Natural killer cell (primary cell): Measurements from ENCODE around the gene TNFRSF12A. TPM values are rescaled to one million over a fixed set of nuclear protein-coding genes. Genes with fewer than 3 reads are reported as not detected.
"Not testable (repeated sequence)": the region's sequence is repeated elsewhere in the genome, so short reads cannot be mapped to it uniquely, and the experiment has no call there.

Experiments used
- ATAC-seq, 3 donors: fragments of 150-1000 bp in 2 of 3; fragments of 200-7000 bp in 1 of 3; cut with Tn5 transposase; 1 replicate in 1 of 3; 2 replicates in 2 of 3; pipeline ENCODE4 v1.10.0; 2021; ENCODE audit warnings: mild to moderate bottlenecking in 2 of 3, moderate library complexity in 2 of 3
- DNase-seq, 2 donors: peaks; one replicate each; pipeline versions ENCODE4 v3.0.0 to v3.0.0-alpha.2; 2013 to 2021; ENCODE audit warnings: mixed read lengths in 1 of 2
- H3K27ac ChIP-seq: one replicate; pipeline ENCODE4 v1.5.1; 2013; ENCODE audit warnings: mild to moderate bottlenecking, low read length
- H3K27me3 ChIP-seq: one replicate; pipeline ENCODE4 v1.6.1; 2013; ENCODE audit warnings: low read length; ENCODE audit not compliant: control insufficient read depth, insufficient read depth
- H3K36me3 ChIP-seq: one replicate; pipeline ENCODE4 v1.6.1; 2013; ENCODE audit warnings: low read length; ENCODE audit not compliant: control insufficient read depth, insufficient read depth
- H3K4me1 ChIP-seq: one replicate; pipeline ENCODE4 v1.6.1; 2013; ENCODE audit warnings: low read length; ENCODE audit not compliant: control insufficient read depth, insufficient read depth
- H3K4me3 ChIP-seq: one replicate; pipeline ENCODE4 v1.5.1; 2013; ENCODE audit warnings: low read length
- H3K9me3 ChIP-seq: one replicate; pipeline ENCODE4 v1.6.1; 2013; ENCODE audit warnings: low read length; ENCODE audit not compliant: control insufficient read depth, insufficient read depth
- H3K27ac Mint-ChIP-seq, 2 donors: one replicate each; pipeline ENCODE4 v1.8.0; 2022; ENCODE audit warnings: mild to moderate bottlenecking in 2 of 2, mixed read lengths in 2 of 2, moderate library complexity in 1 of 2
- H3K27me3 Mint-ChIP-seq, 2 donors: one replicate each; pipeline ENCODE4 v1.8.0; 2022; ENCODE audit warnings: low read depth in 2 of 2, mixed read lengths in 2 of 2
- H3K36me3 Mint-ChIP-seq: one replicate; pipeline ENCODE4 v1.8.0; 2022; ENCODE audit warnings: mixed read lengths
- H3K4me1 Mint-ChIP-seq, 2 donors: one replicate each; pipeline ENCODE4 v1.8.0; 2022; ENCODE audit warnings: mixed read lengths in 2 of 2
- H3K4me3 Mint-ChIP-seq: one replicate; pipeline ENCODE4 v1.8.0; 2022; ENCODE audit warnings: mild to moderate bottlenecking, moderate library complexity, mixed read lengths
- H3K9me3 Mint-ChIP-seq, 2 donors: one replicate each; pipeline ENCODE4 v1.8.0; 2022; ENCODE audit warnings: mixed read lengths in 2 of 2
- CTCF ChIP-seq: fragments of 200-600 bp; IDR thresholded peaks from one replicate; pipeline ENCODE4 v1.8.0; 2022; ENCODE audit warnings: antibody characterized with exemption
- WGBS: methylation state at CpG from one replicate; pipeline ENCODE4 v1.1.7; 2013; ENCODE audit warnings: missing lambda C conversion rate; ENCODE audit not compliant: insufficient coverage; 5-methylcytosine and 5-hydroxymethylcytosine counted together
- intact Hi-C: fragments of 100-400 bp; cut with micrococcal nuclease; formaldehyde crosslinking; loops from one replicate; pipeline ENCODE4 v1.14.2; 2022
- total RNA-seq, 4 donors: library from RNA; stranded (reverse); fragments of 120-200 nt in 1 of 4; gene quantifications; one replicate each; pipeline versions ENCODE4 v1.2.3 to v1.2.4, GENCODE V29; 2013 to 2022

The TNFRSF12A gene
- total RNA-seq, 3 donors from 2014 or later (not counting 1 experiment from before 2014, with no cell fraction given), result 2.4 to 3.7 (median 3.1) TPM

- no peaks in the 10 kb centered on the region for H3K9me3 Mint-ChIP-seq
- H3K27ac ChIP-seq, result peak overlapping the region; percentile 90
- H3K9me3 ChIP-seq, result no peaks in the 10 kb centered on the region
- DNase-seq (peak in 1 of 2 donors; percentile 33), ATAC-seq (no peak)
- H3K4me3 Mint-ChIP-seq, result peak overlapping the region; percentile 96
- H3K27me3 ChIP-seq, result no peaks in the 10 kb centered on the region
- H3K36me3 Mint-ChIP-seq, result no peaks in the 10 kb centered on the region
- intact Hi-C loops, result no loop called here
- H3K27me3 Mint-ChIP-seq, result no peaks in the 10 kb centered on the region
- peaks cover 73% of the 10 kb centered on the region for H3K4me1 ChIP-seq
- H3K4me1 Mint-ChIP-seq, result peaks cover 41 to 73% of the 10 kb centered on the region in 2 donors
- peaks cover 13% of the 10 kb centered on the region for H3K36me3 ChIP-seq
- WGBS, result 74% methylated on average over 7 of the region's 7 CpGs
- H3K27ac Mint-ChIP-seq, result peak overlapping the region; percentile 92 to 95
- TF ChIP-seq CTCF, result no peak
- peak overlapping the region; percentile 55 for H3K4me3 ChIP-seq
These were observed 46.2 kb downstream of the TNFRSF12A start for GRCh38 chr16:3066440-3066748.

GRCh38 chr16:3068487-3068886, 48.3 kb downstream of the TNFRSF12A start:
- ATAC-seq (no peak), DNase-seq (peak in 1 of 2 donors; percentile 37)
- Histone ChIP-seq H3K27ac (peak overlapping the region; percentile 69), H3K27me3 (no peaks in the 10 kb centered on the region), H3K4me1 (peaks cover 94% of the 10 kb centered on the region), H3K9me3 (no peaks in the 10 kb centered on the region), H3K36me3 (peaks cover 13% of the 10 kb centered on the region), H3K4me3 (peak overlapping the region; percentile 55)
- TF ChIP-seq CTCF, result no peak
- Mint-ChIP-seq H3K4me3 (peak overlapping the region; percentile 96), H3K27ac (peak overlapping the region; percentile 92 to 95), H3K9me3 (no peaks in the 10 kb centered on the region), H3K4me1 (peaks cover 57 to 84% of the 10 kb centered on the region in 2 donors), H3K27me3 (no peaks in the 10 kb centered on the region), H3K36me3 (no peaks in the 10 kb centered on the region)
- intact Hi-C loops, result no loop called here
- 46% methylated on average over 3 of the region's 4 CpGs for WGBS

GRCh38 chr16:3069146-3069545, 49.0 kb downstream of the TNFRSF12A start:
- H3K27me3 ChIP-seq, H3K27me3 Mint-ChIP-seq, H3K9me3 ChIP-seq, H3K9me3 Mint-ChIP-seq, H3K36me3 Mint-ChIP-seq, H3K4me3 ChIP-seq, ATAC-seq, DNase-seq, intact Hi-C loops: not testable (repeated sequence)
- Histone ChIP-seq H3K4me1 (peaks cover 99% of the 10 kb centered on the region), H3K36me3 (peaks cover 13% of the 10 kb centered on the region), H3K27ac (peak overlapping the region; percentile 41)
- H3K27ac Mint-ChIP-seq, result peak overlapping the region; percentile 92 to 95
- peak overlapping the region; percentile 73 for H3K4me3 Mint-ChIP-seq
- H3K4me1 Mint-ChIP-seq, result peaks cover 63 to 85% of the 10 kb centered on the region in 2 donors
- 89% methylated on average over 10 of the region's 11 CpGs for WGBS

GRCh38 chr16:3070608-3071111, 50.5 kb downstream of the TNFRSF12A start:
- WGBS, result 92% methylated on average over 9 of the region's 9 CpGs
- Mint-ChIP-seq H3K4me3 (peak overlapping the region; percentile 73), H3K27me3 (no peaks in the 10 kb centered on the region), H3K4me1 (peaks cover 74 to 89% of the 10 kb centered on the region in 2 donors), H3K27ac (peak overlapping the region; percentile 92 to 95), H3K36me3 (no peaks in the 10 kb centered on the region), H3K9me3 (no peaks in the 10 kb centered on the region)
- TF ChIP-seq CTCF, result no peak
- H3K4me1 ChIP-seq, result peaks cover 99% of the 10 kb centered on the region
- peaks cover 13% of the 10 kb centered on the region for H3K36me3 ChIP-seq
- H3K4me3 ChIP-seq, result no peak overlapping the region
- no peaks in the 10 kb centered on the region for H3K9me3 ChIP-seq
- intact Hi-C loops, result no loop called here
- no peaks in the 10 kb centered on the region for H3K27me3 ChIP-seq
- ATAC-seq (no peak), DNase-seq (no peak)
- H3K27ac ChIP-seq, result peak overlapping the region; percentile 2
